HFFc6 (cell line): ENCODE measurements around the gene RBM33. TPM values are rescaled to one million over a fixed set of nuclear protein-coding genes. Genes with fewer than 3 reads are reported as not detected.

Source experiments
- DNase-seq: peaks from one replicate; pipeline ENCODE4 v3.0.0-alpha.2; 2018
- H3K27ac Mint-ChIP-seq: 2 replicates; pipeline ENCODE4 v1.8.0; 2020; ENCODE audit warnings: mild to moderate bottlenecking, mixed read lengths
- H3K27me3 Mint-ChIP-seq: 2 replicates; pipeline ENCODE4 v1.8.0; 2021; ENCODE audit warnings: mild to moderate bottlenecking, moderate library complexity, mixed read lengths; ENCODE audit not compliant: insufficient read depth
- H3K36me3 Mint-ChIP-seq: 2 replicates; pipeline ENCODE4 v1.8.0; 2021; ENCODE audit warnings: low read depth, mixed read lengths
- H3K4me1 Mint-ChIP-seq: 2 replicates; pipeline ENCODE4 v1.8.0; 2020; ENCODE audit warnings: low read depth, mixed read lengths
- H3K4me3 Mint-ChIP-seq: 2 replicates; pipeline ENCODE4 v1.8.0; 2020; ENCODE audit warnings: mild to moderate bottlenecking, moderate library complexity, mixed read lengths
- H3K9me3 Mint-ChIP-seq: 2 replicates; pipeline ENCODE4 v1.8.0; 2020; ENCODE audit warnings: mild to moderate bottlenecking, mixed read lengths
- CTCF ChIP-seq: fragments of 200-600 bp; sonication (generic); IDR thresholded peaks from 2 replicates; pipeline ENCODE4 v1.5.0; 2021; ENCODE audit warnings: antibody characterized with exemption, mild to moderate bottlenecking
- total RNA-seq, 6 experiments: library from RNA; stranded (reverse); fragmentation: NEBNext Ultra II Directional; extraction: Animal tissue kit (Norgen Biotek cat#: 25700); gene quantifications; 2 replicates in 1 of 6; 3 replicates in 5 of 6; pipeline ENCODE4 v1.2.3, GENCODE V29; 2021

Gene RBM33
- total RNA-seq, 6 experiments from 2014 or later, result 31.5 to 38.9 (median 34.5) TPM

DNA sequence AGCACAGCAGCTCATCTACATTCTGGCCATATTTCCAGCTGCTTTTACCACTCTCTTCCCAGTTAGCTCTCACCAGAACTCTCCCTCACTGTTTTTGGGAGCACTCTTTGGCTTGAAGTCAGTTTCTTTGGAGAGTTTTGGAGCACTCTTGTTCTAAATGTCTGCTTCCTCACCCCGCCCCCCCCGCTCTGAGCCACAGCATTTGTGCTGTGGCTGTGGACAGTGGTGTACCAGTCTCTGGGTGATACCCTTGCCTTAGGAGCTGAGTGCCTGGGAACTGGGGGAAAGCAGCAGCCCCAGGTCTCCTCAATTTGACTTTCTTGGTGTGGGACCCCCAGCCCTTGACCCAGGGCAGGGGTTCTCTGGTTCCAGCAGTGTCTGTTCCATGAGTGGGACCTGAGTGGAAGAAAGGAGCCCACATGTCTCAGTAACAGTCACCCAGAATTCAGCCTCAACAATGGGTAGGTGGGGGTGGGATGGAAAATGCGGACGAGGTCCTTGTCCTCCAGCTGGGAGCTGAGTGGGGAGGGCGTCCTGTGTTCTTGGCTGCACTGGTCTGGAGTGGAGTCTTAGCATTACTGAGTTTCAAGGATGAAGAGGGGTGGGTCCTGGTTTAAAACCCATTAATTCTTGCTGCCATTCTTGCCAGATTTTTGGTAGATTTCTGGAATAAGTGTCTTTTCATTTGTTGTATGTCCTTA lies 18.0 kb downstream of the RBM33 start:
- DNase-seq, result no peak
- no peak overlapping the region for H3K27ac Mint-ChIP-seq
- H3K4me3 Mint-ChIP-seq, result no peak overlapping the region
- H3K27me3 Mint-ChIP-seq, result peaks cover 2% of the 10 kb centered on the region; the same call in 1 of the 2 replicates
- H3K4me1 Mint-ChIP-seq, result peaks cover 68% of the 10 kb centered on the region
- H3K36me3 Mint-ChIP-seq, result peaks cover 15% of the 10 kb centered on the region
- no peaks in the 10 kb centered on the region; the same call in 1 of the 2 replicates for H3K9me3 Mint-ChIP-seq
- no peak for TF ChIP-seq CTCF

DNA sequence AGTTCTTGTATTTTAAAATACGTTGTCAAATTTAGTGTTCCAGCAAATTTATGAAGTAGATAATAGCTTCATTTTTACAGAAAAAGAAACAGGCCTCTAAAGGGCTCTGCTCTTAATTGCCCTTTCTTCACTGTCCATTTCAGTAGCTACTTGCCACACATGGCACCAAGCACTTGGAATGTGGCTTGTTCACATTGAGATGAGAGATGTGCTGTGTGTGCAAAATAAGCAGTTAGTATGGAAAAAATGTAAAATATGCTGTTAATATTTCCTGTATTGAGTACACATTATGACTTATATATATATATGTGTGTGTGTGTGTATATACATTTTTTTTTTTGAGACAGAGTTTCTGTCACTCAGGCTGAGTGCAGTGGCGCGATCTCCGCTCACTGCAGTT lies 19.5 kb downstream of the RBM33 start:
- H3K4me3 Mint-ChIP-seq, result no peak overlapping the region
- peaks cover 72% of the 10 kb centered on the region for H3K4me1 Mint-ChIP-seq
- peaks cover 2% of the 10 kb centered on the region; the same call in 1 of the 2 replicates for H3K27me3 Mint-ChIP-seq
- H3K9me3 Mint-ChIP-seq, result no peaks in the 10 kb centered on the region; the same call in 1 of the 2 replicates
- H3K36me3 Mint-ChIP-seq, result peaks cover 18% of the 10 kb centered on the region
- no peak for DNase-seq
- no peak for TF ChIP-seq CTCF
- H3K27ac Mint-ChIP-seq, result no peak overlapping the region; the same call in 1 of the 2 replicates

DNA sequence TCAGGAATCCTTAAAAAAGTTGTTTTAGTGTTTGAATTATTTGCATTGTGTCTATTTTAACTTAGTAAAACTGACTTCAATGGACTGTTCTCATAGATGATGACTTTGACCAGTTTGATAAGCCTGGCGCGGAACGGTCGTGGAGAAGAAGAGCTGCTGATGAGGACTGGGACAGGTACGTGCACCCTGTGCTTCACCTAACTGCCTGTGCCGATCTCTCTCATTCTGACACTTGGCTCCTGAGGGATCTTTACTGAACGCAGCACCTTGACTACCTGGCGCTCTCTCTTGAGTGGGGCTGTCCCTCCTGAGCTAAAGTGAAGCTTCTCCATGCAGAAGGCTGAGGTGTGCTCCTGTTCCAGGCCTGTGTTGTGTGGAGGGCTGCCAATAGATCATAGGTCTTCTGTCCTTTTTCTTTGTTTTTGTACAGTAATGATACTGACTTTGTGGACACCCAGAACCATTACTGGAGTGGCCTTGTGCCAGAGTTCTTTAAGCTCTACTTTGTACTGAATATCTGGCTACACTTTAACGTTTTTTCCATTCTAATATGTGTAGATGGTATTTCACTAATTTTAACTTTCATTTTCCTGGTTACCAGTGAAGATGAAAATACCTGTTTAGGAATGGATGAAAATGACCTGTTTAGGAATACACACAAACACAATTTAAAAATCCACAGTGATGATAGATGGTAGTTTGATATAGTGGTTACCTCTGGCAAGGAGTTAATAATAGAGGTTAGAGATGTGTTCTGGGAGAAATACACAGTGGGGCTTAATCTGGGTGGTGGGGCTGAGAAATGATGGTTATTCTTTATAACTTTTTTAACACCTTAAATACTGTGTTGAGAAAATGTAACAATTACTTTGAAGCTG lies 20.9 kb downstream of the RBM33 start:
- Mint-ChIP-seq H3K27ac (peak overlapping the region; percentile 92), H3K36me3 (peaks cover 8% of the 10 kb centered on the region; the same call in 1 of the 2 replicates), H3K4me1 (peaks cover 70% of the 10 kb centered on the region), H3K4me3 (peak overlapping the region; percentile 75), H3K9me3 (no peaks in the 10 kb centered on the region), H3K27me3 (peaks cover 2% of the 10 kb centered on the region; the same call in 1 of the 2 replicates)
- DNase-seq, result no peak
- TF ChIP-seq CTCF, result no peak

GRCh38 chr7:155665957-155666287 lies 21.5 kb downstream of the RBM33 start:
- Mint-ChIP-seq H3K27ac (peak overlapping the region; percentile 92), H3K9me3 (no peaks in the 10 kb centered on the region), H3K4me3 (peak overlapping the region; percentile 75), H3K27me3 (0 out of 2 replicates have a peak, but pooled peaks cover 2% of the 10 kb centered on the region), H3K4me1 (peaks cover 70% of the 10 kb centered on the region), H3K36me3 (0 out of 2 replicates have a peak, but pooled peaks cover 5% of the 10 kb centered on the region)
- no peak for TF ChIP-seq CTCF
- DNase-seq, result peak; percentile 90

DNA sequence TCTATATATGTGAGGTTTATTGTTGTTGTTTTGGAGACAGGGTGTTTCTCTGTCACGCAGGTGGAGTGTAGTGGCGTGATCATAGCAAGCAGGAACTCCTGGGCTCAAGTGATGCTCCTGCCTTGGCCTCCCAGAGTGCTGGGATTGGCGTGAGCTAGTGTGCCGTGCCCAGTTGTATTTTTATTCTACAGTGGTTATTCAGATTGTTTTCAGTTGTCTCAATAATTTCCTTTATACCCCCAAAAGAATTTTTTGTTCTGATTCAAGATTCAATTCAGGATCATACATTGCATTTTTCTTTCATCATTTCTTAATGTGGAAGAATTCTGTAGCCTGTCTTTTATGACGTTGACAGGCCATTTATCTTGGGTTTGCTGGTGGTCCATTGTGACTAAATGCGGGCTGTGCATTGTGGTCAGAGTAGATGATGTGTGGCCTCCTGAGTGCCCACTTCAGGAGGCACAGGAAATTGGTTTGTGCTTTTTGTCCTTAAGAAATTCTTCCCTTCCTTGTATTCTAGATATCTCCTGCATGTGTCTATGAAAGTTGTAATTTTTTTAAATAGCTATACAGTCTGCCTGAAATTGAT lies 22.9 kb downstream of the RBM33 start:
- peaks cover 67% of the 10 kb centered on the region for H3K4me1 Mint-ChIP-seq
- H3K4me3 Mint-ChIP-seq, result no peak overlapping the region
- no peak for DNase-seq
- 0 out of 2 replicates have a peak, but pooled peaks cover 5% of the 10 kb centered on the region for H3K36me3 Mint-ChIP-seq
- no peak for TF ChIP-seq CTCF
- H3K9me3 Mint-ChIP-seq, result no peaks in the 10 kb centered on the region
- H3K27ac Mint-ChIP-seq, result no peak overlapping the region
- H3K27me3 Mint-ChIP-seq, result no peaks in the 10 kb centered on the region
